Posterior cingulate gyrus (tissue), 11 donors: ENCODE measurements around the gene GUCA1C.

Source experiments
- DNase-seq, 10 donors: peaks; one replicate each; pipeline versions ENCODE4 v3.0.0 to v3.0.0-alpha.2; 2020 to 2021; ENCODE audit warnings: mixed read lengths in 3 of 10
- intact Hi-C: fragments of 100-400 bp; cut with DNase I; formaldehyde crosslinking; loops from one replicate; pipeline ENCODE4 v1.15.1; 2023

Gene GUCA1C

GRCh38 chr3:108914774-108915641, 38.7 kb downstream of the GUCA1C start:
- DNase-seq = peak in 6 of 10 donors; percentile 20 to 89 (median 46)
- intact Hi-C loops = loop anchor here (1.0 to 5.0 kb wide), 2 partner anchors 253 to 428 kb away; no protein-coding TSS in a partner anchor

GRCh38 chr3:108909799-108910198, 43.9 kb downstream of the GUCA1C start:
- no peak for DNase-seq
- intact Hi-C loops = no loop called here

GRCh38 chr3:108907194-108907593, 46.5 kb downstream of the GUCA1C start:
- intact Hi-C loops = no loop called here
- no peak for DNase-seq

GRCh38 chr3:108899530-108899929, 54.1 kb downstream of the GUCA1C start:
- intact Hi-C loops = no loop called here
- DNase-seq = no peak

GRCh38 chr3:108897883-108898282, 55.8 kb downstream of the GUCA1C start:
- intact Hi-C loops = no loop called here
- DNase-seq = no peak

- intact Hi-C loops = no loop called here
- DNase-seq = no peak
These were observed 58.7 kb downstream of the GUCA1C start for GRCh38 chr3:108894981-108895380.

GRCh38 chr3:108891833-108892232, 61.8 kb downstream of the GUCA1C start:
- intact Hi-C loops = no loop called here
- DNase-seq = no peak

- DNase-seq = no peak
- intact Hi-C loops = no loop called here
These were observed 65.9 kb downstream of the GUCA1C start for GRCh38 chr3:108887777-108888176.

GRCh38 chr3:108887121-108887520, 66.6 kb downstream of the GUCA1C start:
- intact Hi-C loops = no loop called here
- no peak for DNase-seq

GRCh38 chr3:108883373-108883772, 70.3 kb downstream of the GUCA1C start:
- intact Hi-C loops = no loop called here
- no peak for DNase-seq

- no peak for DNase-seq
- intact Hi-C loops = no loop called here
These were observed 70.9 kb downstream of the GUCA1C start for GRCh38 chr3:108882762-108883161.

- DNase-seq = no peak
- intact Hi-C loops = no loop called here
These were observed 73.8 kb downstream of the GUCA1C start for GRCh38 chr3:108879915-108880314.

GRCh38 chr3:108877901-108878300, 75.8 kb downstream of the GUCA1C start:
- no peak for DNase-seq
- intact Hi-C loops = no loop called here

- no peak for DNase-seq
- intact Hi-C loops = no loop called here
These were observed 89.9 kb downstream of the GUCA1C start for GRCh38 chr3:108863799-108864135.

GRCh38 chr3:108862865-108863798, 90.5 kb downstream of the GUCA1C start:
- intact Hi-C loops = no loop called here
- DNase-seq = no peak

GRCh38 chr3:108861401-108861800, 92.3 kb downstream of the GUCA1C start:
- no peak for DNase-seq
- intact Hi-C loops = no loop called here
